Measurements from ENCODE around the gene VCX2. TPM values are rescaled to one million over a fixed set of nuclear protein-coding genes. Genes with fewer than 3 reads are reported as not detected.

VCX2 gene
- polyA plus RNA-seq, 3 donors = not detected

DNA sequence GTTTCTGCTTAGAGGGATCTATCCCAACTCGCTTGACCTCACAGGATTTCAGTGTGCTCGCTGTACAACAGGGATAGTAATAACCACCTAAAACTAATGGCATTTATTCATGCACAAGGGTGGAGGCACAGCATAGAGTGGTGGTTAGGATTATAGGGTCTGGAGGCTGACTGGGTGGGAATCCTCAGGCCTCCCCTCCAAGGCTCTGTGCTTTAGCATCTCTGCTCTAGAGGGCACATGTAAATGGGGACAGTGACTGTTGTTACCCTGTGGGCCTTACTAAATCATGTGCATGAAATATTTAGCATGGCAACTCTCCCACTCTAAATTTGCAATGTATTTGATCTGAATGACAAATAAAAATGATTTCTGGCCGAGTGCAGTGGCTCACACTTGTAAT is 29.2 kb downstream of the VCX2 start:
- H3K4me1 Mint-ChIP-seq = no peaks in the 10 kb centered on the region
- H3K27me3 Mint-ChIP-seq (ENCODE audit: low read depth in 3 of 3) = no peaks in the 10 kb centered on the region
- no peaks in the 10 kb centered on the region for H3K36me3 Mint-ChIP-seq
- WGBS (ENCODE audit: insufficient coverage) = no CpG with 5 or more reads among the region's 3 CpGs
- intact Hi-C loops (cut with micrococcal nuclease) = no loop called here
- H3K9me3 Mint-ChIP-seq = peaks cover 2 to 13% (median 6%) of the 10 kb centered on the region in 7 donors
- H3K4me3 Mint-ChIP-seq = no peak overlapping the region
- Histone ChIP-seq H3K27ac (ENCODE audit: low read depth in 1 of 2, low read length in 2 of 2) (no peak overlapping the region), H2AFZ (ENCODE audit: insufficient read depth, low read depth, low read length, poor library complexity, severe bottlenecking) (no peak overlapping the region), H4K20me1 (ENCODE audit: insufficient read depth, low read length) (no peaks in the 10 kb centered on the region), H3K36me3 (replicated peaks in 1 of 2; ENCODE audit: control insufficient read depth in 1 of 2, insufficient read depth in 2 of 2, low read length in 2 of 2) (no peaks in the 10 kb centered on the region), H3K27me3 (ENCODE audit: control insufficient read depth in 2 of 2, insufficient read depth in 2 of 2, low read length in 2 of 2) (no peaks in the 10 kb centered on the region), H3K9ac (ENCODE audit: insufficient read depth, low read length, poor library complexity, severe bottlenecking) (no peak overlapping the region), H3K9me3 (replicated peaks in 1 of 2; ENCODE audit: control insufficient read depth in 1 of 2, insufficient read depth in 1 of 2, low read length in 2 of 2) (peaks cover 6 to 10% of the 10 kb centered on the region in 2 donors), H3K4me1 (ENCODE audit: control insufficient read depth in 1 of 2, insufficient read depth in 2 of 2, low read length in 2 of 2) (no peaks in the 10 kb centered on the region), H3K79me2 (ENCODE audit: insufficient read depth, low read length) (no peaks in the 10 kb centered on the region), H3K4me3 (replicated peaks in 1 of 3; ENCODE audit: low read depth in 2 of 3, low read length in 3 of 3) (no peak overlapping the region), H3K4me2 (replicated peaks; ENCODE audit: extremely low read depth, low read length, poor library complexity, severe bottlenecking) (no peak overlapping the region)
- TF ChIP-seq CTCF (IDR thresholded peaks at IDR 0.05) = no peak
- no peak overlapping the region for H3K27ac Mint-ChIP-seq
- DNase-seq = no peak

GRCh38 chrX:8140986-8141744 is 29.9 kb downstream of the VCX2 start:
- no peaks in the 10 kb centered on the region for H4K20me1 ChIP-seq (ENCODE audit: insufficient read depth, low read length)
- H3K9ac ChIP-seq (ENCODE audit: insufficient read depth, low read length, poor library complexity, severe bottlenecking) = no peak overlapping the region
- TF ChIP-seq CTCF (IDR thresholded peaks at IDR 0.05) = no peak
- H3K27me3 ChIP-seq (ENCODE audit: control insufficient read depth in 2 of 2, insufficient read depth in 2 of 2, low read length in 2 of 2) = no peaks in the 10 kb centered on the region
- H3K4me1 ChIP-seq (ENCODE audit: control insufficient read depth in 1 of 2, insufficient read depth in 2 of 2, low read length in 2 of 2) = no peaks in the 10 kb centered on the region
- H2AFZ ChIP-seq (ENCODE audit: insufficient read depth, low read depth, low read length, poor library complexity, severe bottlenecking) = no peak overlapping the region
- H3K9me3 Mint-ChIP-seq = peaks cover 2 to 13% (median 6%) of the 10 kb centered on the region in 7 donors
- H3K27ac ChIP-seq (ENCODE audit: low read depth in 1 of 2, low read length in 2 of 2) = no peak overlapping the region
- H3K4me2 ChIP-seq (replicated peaks; ENCODE audit: extremely low read depth, low read length, poor library complexity, severe bottlenecking) = no peak overlapping the region
- DNase-seq = no peak
- 92% methylated on average over 4 of the region's 10 CpGs for WGBS (ENCODE audit: insufficient coverage)
- no peaks in the 10 kb centered on the region for H3K36me3 Mint-ChIP-seq
- intact Hi-C loops (cut with micrococcal nuclease) = no loop called here
- no peak overlapping the region for H3K27ac Mint-ChIP-seq
- peaks cover 6 to 10% of the 10 kb centered on the region in 2 donors for H3K9me3 ChIP-seq (replicated peaks in 1 of 2; ENCODE audit: control insufficient read depth in 1 of 2, insufficient read depth in 1 of 2, low read length in 2 of 2)
- H3K4me3 Mint-ChIP-seq = no peak overlapping the region
- H3K79me2 ChIP-seq (ENCODE audit: insufficient read depth, low read length) = no peaks in the 10 kb centered on the region
- H3K27me3 Mint-ChIP-seq (ENCODE audit: low read depth in 3 of 3) = no peaks in the 10 kb centered on the region
- no peaks in the 10 kb centered on the region for H3K4me1 Mint-ChIP-seq
- no peaks in the 10 kb centered on the region for H3K36me3 ChIP-seq (replicated peaks in 1 of 2; ENCODE audit: control insufficient read depth in 1 of 2, insufficient read depth in 2 of 2, low read length in 2 of 2)
- H3K4me3 ChIP-seq (replicated peaks in 1 of 3; ENCODE audit: low read depth in 2 of 3, low read length in 3 of 3) = no peak overlapping the region

Data from CD14-positive monocyte (primary cell).